ENCODE data around the gene CDKN2D. TPM values are rescaled to one million over a fixed set of nuclear protein-coding genes. Genes with fewer than 3 reads are reported as not detected.

CDKN2D gene
- total RNA-seq, 1 experiment from 2014 or later = 3.3 TPM

GRCh38 chr19:10587022-10587838 is 18.5 kb upstream of the CDKN2D start, which contains the start of gene AP1M2 (continued):
- TF ChIP-seq NFYB (CRISPR knock-in tag; conservative IDR thresholded peaks at IDR 0.05; ENCODE audit: low read depth) = no peak
- TF ChIP-seq ZNF416 (CRISPR knock-in tag; IDR thresholded peaks at IDR 0.05) = no peak
- TF ChIP-seq E2F4 (CRISPR knock-in tag; IDR thresholded peaks at IDR 0.05; ENCODE audit: borderline replicate concordance, low read depth) = no peak
- TF ChIP-seq NFE2L1 (CRISPR knock-in tag; IDR thresholded peaks at IDR 0.05) = peak; percentile 61; the same call in 1 of the 2 replicates
- 0 out of 2 replicates have a peak, but pooled peaks have one; percentile 42 for TF ChIP-seq USF1 (CRISPR knock-in tag; IDR thresholded peaks at IDR 0.05)
- no peak for TF ChIP-seq NFATC4 (CRISPR knock-in tag; IDR thresholded peaks at IDR 0.05)
- TF ChIP-seq IRF1 (CRISPR knock-in tag; IDR thresholded peaks at IDR 0.05) = no peak
- TF ChIP-seq ZNF425 (CRISPR knock-in tag; conservative IDR thresholded peaks at IDR 0.05) = no peak
- no peak for TF ChIP-seq TEAD4 (CRISPR knock-in tag; IDR thresholded peaks at IDR 0.05)
- no peak for TF ChIP-seq E2F1 (CRISPR knock-in tag; IDR thresholded peaks at IDR 0.05)
- TF ChIP-seq FOXK1 (CRISPR knock-in tag; IDR thresholded peaks at IDR 0.05) = peak; percentile 60; the same call in 1 of the 2 replicates
- no peak for TF ChIP-seq SOX15 (CRISPR knock-in tag; IDR thresholded peaks at IDR 0.05)
- no peak for TF ChIP-seq HMGA2 (CRISPR knock-in tag; IDR thresholded peaks at IDR 0.05)
- TF ChIP-seq GABPB1 (CRISPR knock-in tag; IDR thresholded peaks at IDR 0.05) = no peak
- TF ChIP-seq TCF7 (CRISPR knock-in tag; IDR thresholded peaks at IDR 0.05; ENCODE audit: low read depth) = no peak
- TF ChIP-seq ETV6 (CRISPR knock-in tag; IDR thresholded peaks at IDR 0.05) = peak; percentile 91
- no peak for TF ChIP-seq ATF6 (CRISPR knock-in tag; IDR thresholded peaks at IDR 0.05)
- TF ChIP-seq ZBTB43 (CRISPR knock-in tag; IDR thresholded peaks at IDR 0.05) = peak; percentile 49; the same call in 1 of the 2 replicates
- no peak for TF ChIP-seq ZNF263 (CRISPR knock-in tag; IDR thresholded peaks at IDR 0.05; ENCODE audit: low read depth)
- no peak for TF ChIP-seq CREM (CRISPR knock-in tag; IDR thresholded peaks at IDR 0.05)
- no peak for TF ChIP-seq ZMAT4 (CRISPR knock-in tag; IDR thresholded peaks at IDR 0.05)
- TF ChIP-seq FOXP1 (CRISPR knock-in tag; IDR thresholded peaks at IDR 0.05; ENCODE audit: borderline replicate concordance) = peak; percentile 67; the same call in 1 of the 2 replicates
- TF ChIP-seq GTF2I (CRISPR knock-in tag; conservative IDR thresholded peaks at IDR 0.05) = no peak
- TF ChIP-seq SMAD3 (CRISPR knock-in tag; IDR thresholded peaks at IDR 0.05; ENCODE audit: borderline replicate concordance) = no peak
- TF ChIP-seq ZNF219 (CRISPR knock-in tag; IDR thresholded peaks at IDR 0.05; ENCODE audit: borderline replicate concordance) = no peak
- TF ChIP-seq MXD4 (CRISPR knock-in tag; IDR thresholded peaks at IDR 0.05; ENCODE audit: borderline replicate concordance) = no peak
- TF ChIP-seq ZNF317 (CRISPR knock-in tag; IDR thresholded peaks at IDR 0.05; ENCODE audit: borderline replicate concordance, low read depth) = no peak

Measured in WTC11 (cell line).